Stimulated activated CD8-positive, alpha-beta memory T cell treated with anti-CD3 and anti-CD28 coated beads, Interleukin-15, amount 100 ng/mL, for 24 hours (primary cell): ENCODE measurements around the gene PTBP1.

Source experiments
- DNase-seq: peaks from one replicate; pipeline ENCODE4 v3.0.0-alpha.2; 2020; ENCODE audit warnings: low read depth

PTBP1 gene

DNA sequence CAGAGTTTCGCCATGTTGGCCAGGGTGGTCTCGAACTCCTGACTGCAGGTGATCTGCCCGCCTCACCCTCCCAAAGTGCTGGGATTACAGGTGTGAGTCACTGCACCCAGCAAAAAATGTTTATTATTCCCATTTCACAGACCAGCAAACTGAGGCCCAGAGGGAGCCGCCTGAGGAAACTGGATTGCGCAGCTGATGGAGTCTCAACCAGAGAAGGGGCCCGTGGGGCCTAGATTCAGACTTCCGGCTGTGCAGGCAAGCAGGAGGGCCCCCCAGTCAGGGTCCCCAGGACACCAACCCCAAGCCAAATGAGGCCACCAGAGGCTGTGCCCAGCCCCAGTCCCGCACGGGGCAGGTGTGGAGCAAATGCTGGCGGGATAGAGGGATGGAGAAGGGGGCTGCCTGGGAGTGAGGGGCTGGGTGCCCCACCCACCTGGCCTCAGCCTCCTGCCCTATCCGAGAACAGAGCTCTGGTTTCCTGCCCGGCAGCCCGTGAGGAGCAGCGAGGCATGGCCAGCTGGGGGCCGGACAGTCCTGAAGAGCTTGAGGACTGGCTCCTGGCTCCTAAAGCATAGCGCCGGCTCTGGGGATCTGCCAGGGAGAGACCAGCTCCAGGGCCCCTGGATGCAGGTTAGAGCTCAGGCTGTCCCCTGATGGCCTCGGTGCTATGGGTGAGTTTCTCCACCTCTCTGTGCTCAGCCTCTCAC, 24.4 kb upstream of the PTBP1 start:
- no peak for DNase-seq

DNA sequence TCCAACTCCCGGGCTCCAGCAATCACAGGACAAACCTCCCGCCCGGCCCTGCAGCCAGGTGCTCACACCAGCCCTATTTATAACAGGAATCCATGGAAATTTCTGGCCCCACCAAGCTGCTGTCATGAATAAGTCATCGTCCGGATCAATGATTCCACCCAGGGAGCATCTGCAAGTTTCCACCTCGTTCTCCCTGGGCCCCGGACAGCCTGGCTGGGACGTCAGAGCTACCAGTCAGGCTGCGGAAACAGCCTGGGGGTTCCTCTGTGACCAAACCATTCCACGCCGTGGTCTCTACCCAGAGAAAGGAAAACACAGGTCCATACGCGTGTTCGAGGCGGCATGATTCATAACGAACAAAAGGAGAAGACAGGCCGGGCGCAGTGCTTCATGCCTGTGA, 20.7 kb upstream of the PTBP1 start:
- DNase-seq: no peak

DNA sequence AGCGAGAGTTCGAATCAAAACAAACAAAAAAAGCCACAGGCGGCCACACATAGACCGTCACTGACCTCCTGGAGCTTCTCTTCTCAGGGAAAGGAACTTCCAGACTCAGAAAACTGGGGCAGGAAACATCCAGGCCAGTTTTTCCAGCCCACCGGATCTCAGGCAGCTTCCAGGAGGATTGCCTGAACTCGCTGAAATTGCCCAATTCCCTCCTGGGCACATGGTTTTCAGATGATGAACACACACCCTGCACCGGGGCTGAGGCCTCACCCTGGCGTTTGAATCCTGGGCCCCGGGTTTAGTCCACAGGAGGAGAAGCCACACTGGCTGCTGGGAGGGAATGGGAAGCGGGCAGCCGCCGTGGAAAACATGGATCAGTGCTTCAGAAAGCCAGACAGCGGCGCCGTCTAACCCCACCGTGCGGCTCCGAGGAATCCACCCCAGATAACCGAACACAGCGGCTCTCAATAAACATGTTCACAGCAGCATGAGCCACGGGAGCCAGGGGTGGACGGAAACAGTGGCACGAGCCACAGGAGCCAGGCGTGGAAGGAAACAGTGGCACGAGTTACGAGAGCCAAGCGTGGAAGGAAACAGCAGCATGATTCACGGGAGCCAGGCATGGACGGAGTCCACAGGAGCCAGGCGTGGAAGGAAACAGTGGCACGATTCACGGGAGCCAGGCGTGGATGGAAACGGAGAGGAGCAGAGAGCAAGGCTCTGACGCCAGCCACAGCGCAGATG, 18.2 kb upstream of the PTBP1 start:
- no peak for DNase-seq

DNA sequence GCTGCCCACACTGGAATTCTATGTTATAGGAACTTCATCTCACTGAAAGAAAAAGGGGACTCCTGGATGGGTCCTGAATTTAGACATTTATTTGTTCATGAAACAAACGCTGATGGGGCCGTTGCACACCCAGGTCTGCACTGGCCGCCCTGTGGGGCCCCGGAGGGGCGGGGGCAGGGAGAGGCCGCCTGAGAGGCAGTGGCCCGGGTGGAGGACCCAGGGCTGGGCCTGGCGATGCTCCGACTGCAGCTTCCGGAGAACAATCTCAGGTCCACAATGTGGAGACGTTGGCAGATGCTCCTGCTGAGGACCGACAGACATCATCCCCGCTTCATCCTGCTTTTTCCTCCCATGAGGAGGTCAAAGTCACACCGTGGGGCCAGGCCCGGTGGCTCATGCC, 16.3 kb upstream of the PTBP1 start:
- DNase-seq: no peak

DNA sequence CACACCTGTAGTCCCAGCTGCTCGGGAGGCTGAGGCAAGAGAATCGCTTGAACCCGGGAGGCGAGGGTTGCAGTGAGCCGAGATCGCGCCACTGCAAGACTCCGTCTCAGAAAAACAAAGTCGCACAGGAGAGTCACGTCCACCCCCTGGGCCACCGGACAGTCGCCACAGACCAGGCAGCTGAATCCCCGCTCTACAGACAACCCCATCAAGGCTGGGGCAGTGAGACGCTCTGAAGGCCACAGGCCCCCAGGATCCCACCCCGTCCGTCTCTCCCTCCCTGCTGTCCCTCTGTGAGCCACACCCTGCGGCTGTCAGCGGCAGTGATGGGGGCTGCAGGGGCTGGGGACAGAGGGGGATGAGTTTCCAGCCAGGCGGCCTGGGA, 15.5 kb upstream of the PTBP1 start:
- no peak for DNase-seq

DNA sequence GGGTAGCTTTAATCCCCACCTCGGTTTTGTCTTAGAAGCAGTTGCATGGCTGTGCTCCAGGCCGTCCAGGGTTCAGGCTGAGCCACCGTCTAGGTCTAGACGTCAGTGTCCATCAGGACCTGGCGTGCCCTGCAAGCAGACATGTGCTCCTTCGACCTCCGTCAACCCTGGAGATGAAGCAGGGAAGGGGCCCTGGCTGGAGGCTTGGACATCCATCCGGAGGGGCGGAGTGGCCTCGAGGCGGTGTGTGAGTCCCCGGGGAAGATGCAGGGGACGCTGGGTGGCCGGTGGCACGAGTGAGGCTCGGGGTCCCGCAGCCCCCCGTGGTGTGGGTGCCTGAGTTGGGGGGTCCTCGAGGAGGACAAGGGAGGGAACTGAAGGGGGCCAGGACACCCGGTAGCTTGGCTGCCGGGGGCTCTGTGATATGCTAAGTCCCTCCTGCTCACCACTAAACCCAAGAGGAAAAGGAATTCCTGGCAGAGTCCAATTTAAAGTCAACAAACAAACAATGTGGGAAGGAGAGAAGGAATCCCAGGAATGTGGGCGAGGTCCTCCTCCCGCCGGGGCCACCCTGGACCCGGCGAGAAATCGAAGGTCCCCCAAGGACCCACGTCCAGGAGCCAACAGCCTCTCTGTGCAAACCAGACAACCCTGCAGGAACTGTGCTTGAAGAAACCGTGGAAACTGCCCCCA, 14.9 kb upstream of the PTBP1 start:
- no peak for DNase-seq

DNA sequence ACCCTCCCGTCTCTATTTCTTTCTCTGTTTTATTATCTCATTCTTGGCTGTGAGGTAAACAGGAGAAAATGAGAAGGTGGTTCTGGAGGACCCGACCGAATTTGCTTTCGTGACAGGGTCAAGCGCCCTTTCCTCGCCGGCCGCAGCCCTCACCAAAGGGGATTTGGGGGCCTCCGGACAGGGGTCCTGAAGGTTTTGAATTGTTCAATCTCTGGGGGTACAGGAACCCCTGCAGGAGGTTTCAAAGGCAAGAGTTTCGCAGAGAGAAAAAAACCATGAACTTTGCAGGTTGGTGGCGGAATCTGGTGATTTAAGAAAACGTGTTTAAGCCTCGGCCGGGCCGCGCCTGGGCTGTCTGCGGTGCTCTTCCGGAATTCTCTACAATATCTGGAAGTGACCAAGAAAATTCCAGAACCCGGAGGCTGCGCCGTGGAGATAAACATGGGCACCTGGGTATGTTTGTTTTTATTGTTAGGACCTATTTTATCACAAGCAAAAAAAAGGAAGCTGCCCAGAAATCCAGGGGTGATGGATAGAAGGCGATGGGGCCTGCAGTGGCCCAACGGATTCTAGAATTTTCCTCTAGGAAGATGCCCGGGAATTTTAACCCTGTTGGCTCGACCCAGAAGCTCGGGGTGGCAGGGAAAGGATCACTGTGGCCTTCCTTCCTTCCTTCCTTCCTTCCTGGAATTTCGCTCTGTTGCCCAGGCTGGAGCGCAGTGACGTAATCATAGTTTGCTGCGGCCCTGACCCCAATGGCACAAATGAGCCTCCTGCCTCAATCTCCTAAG, 14.2 kb upstream of the PTBP1 start:
- DNase-seq: no peak

DNA sequence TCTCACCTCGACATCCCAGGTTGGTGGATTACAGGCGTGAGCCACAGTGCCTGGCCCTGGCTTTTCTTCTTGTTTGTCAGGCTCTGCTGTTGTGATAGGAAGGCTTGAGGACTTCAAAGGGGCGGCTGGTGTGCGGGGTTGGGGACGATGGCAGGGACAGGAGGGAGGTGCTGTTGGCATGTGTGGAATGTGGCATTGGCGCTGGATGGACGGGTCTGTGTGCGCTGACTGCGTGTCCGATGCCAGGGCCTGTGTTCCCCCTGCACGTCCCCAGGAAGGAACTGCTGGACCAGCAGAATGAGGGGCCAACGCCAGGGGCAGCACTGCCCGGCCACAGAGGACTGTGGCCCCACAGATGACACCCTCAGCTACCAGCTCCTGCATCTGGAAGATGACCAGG, 12.7 kb upstream of the PTBP1 start:
- DNase-seq: no peak

DNA sequence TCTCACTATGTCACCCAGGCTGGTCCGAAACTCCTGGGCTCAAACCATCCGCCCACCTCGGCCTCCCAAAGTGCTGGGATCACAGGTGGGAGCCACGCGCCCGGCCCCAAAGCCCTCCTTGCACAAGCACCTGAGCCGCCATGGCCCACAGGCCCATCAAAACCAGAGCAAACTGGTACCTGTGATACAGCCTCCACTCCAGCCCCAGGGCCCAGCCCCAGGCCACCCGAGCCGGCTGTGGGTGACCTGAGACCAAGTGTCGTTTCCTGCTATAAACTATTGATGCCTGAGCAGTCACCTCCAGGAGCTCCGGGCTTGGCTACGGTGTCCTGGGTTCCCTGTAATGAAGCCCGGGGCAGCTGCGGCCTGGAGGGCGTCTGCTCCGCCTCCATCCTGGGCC, 9.7 kb upstream of the PTBP1 start:
- DNase-seq: no peak

DNA sequence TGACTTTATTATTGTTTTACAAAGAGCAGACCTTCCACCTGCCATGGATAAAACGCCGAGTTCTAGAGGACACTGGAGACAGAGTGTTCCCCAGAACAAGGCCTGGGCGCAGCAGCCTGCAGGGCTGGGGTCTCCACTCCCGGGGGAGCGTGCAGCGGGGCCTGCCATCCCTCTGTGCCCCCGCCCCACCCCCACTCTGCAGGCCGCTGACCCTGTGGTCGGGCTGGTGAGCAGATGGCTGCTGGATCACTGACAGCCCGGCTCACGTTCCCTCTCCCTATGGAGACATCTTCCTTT, 8.6 kb upstream of the PTBP1 start:
- no peak for DNase-seq

DNA sequence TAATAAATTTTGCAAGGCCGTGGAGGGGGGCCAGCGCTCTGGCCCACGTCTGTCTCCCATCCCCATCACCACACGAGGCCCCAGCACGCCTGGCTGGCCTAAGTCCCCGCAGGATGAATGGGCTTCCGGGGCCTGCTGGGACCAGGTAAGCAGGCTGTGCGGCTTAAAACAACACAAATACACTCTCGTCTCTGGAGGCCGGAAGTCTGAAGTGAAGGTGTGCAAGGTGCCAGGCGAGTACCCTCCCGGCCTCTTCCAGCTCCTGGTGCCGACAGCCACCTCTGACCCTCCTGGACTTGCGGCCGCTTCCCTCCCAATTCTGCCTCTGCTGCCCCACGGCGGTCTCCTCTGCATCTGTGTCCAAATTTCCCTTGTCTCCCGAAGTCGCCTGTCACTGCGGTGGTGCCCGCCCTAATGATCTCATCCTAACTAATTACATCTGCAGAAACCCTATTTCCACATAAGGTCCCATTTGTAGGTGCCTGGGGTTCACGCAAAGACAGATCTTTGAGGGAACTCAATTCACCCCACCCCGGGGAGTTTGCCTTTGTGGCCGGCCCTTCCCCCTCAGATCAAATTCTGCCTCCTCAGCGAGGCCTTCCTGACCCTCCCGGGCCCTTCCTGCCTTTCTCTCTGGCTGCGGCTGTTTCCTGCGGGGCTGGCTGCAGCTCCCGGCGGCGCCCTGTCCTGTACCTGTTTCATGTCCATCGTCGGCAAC, 8.1 kb upstream of the PTBP1 start:
- DNase-seq: no peak

DNA sequence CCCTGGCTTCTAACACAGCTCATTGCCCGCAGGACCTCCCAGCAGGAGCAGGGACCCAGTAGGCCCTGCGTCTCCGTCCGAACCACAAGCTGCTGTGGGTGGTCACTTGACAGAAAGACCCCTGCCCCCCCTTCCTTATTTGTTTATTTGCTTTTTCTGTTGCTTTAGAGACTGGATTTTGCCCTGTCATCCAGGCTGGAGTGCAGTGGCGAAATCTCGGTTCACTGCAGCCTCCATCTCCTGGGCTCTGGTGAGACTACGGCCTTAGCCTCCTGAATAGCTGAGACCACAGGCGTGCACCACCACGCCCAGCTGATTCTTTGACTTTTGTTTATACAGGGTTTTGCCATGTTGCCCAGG, 7.6 kb upstream of the PTBP1 start:
- DNase-seq: no peak

DNA sequence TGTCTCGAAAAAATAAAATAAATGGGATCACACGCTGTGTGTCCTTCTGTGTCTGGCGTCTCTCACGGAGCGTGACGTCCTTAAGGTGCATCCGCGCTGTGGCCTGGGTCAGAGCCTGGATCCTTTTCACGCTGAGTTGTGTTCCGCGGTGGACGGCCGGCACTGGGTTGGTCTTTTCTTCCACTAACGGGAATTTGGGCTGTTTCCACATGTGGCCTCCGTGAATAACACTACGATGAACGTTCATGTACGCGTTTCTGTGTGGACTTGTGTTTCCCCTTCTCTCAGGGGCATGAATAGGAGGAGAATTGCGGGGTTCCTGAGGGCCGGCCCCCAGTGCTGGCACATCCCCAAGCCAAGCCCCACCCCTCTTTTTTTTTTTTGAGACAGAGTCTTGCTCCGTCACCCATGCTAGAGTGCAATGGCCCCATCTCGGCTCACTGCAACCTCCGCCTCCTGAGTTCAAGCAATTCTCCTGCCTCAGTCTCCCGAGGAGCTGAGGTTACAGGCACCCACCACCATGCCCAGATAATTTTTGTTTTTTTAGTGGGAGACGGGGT, 6.2 kb upstream of the PTBP1 start:
- no peak for DNase-seq

DNA sequence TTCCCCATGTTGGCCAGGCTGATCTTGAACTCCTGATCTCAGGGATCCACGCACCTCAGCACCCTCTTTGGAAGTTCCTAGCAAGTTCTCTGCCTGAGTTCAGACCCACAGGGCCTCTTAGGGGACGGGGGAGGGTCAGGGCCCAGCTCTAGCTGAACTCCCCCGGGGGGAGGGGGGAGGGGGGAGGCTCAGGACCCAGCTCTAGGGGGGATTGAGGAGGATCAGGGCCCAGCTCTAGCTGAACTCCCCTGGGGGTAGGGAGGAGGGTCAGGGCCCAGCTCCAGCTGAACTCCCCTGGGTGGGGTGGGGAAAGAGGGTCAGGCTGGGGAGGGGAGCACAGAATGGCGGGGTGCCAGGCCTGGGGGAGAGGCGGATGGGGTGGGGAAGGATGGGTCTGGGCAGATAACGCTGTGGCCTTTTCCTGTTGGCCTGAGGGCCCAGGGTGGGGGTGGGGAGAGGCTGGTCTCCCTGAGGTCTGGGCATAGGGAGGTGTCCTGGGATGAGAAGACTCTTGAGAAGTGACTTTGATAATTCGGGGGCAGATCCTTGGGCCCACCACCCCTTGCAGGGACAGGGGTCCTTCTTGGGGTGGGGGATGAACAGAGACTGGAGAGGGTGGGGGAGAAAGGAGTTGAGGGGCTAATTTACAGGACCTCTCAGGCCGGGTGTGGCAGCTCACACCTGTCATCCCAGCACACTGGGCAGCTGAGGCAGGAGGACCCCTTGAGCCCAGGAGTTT, 5.5 kb upstream of the PTBP1 start:
- no peak for DNase-seq

DNA sequence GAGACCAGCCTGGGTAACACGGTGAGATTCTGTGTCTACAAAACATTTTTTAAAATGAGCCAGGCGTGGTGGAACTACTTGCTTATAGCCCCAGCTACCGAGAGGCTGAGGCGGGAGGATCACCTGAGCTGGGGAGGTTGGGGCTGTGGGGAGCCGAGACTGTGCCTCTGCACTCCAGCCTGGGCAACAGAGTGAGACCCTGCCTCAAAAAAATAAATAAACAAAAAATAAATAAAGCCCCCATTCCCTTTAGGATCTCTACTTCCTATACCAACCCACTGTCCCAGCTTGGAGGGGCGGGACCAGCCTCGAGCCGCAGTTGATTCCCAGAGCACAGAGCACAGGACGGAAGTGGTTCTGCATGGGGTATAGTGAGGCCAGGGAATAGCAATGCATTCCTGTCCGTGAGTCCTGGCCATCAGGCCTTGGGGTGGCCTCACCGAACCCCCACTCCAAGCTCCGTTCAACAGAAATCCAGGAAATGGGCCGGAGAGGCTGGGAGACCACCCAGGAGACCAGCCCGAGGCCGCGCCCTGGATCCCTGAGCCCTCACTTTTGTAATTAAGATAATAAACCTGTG, 4.9 kb upstream of the PTBP1 start:
- DNase-seq: no peak

DNA sequence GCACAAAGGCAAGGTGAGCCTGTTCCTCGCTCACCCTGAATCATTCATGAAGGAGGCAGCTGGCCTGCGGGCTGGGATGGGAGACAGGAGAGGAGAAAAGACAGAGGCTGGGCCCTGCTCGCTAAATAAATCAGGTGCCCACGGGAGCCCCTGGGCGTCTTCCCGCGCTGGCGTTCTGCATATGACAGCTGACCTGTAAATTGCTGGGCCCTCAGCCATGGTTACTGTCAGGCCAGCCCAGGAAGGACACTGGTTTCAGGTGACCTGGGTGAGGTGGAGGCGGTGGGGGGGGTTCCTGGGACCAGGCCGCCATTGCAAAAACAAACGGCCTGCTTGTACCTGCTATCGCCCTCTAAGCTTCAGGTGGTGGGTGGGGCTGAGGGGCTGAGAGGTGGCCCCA, 3.4 kb upstream of the PTBP1 start:
- no peak for DNase-seq

DNA sequence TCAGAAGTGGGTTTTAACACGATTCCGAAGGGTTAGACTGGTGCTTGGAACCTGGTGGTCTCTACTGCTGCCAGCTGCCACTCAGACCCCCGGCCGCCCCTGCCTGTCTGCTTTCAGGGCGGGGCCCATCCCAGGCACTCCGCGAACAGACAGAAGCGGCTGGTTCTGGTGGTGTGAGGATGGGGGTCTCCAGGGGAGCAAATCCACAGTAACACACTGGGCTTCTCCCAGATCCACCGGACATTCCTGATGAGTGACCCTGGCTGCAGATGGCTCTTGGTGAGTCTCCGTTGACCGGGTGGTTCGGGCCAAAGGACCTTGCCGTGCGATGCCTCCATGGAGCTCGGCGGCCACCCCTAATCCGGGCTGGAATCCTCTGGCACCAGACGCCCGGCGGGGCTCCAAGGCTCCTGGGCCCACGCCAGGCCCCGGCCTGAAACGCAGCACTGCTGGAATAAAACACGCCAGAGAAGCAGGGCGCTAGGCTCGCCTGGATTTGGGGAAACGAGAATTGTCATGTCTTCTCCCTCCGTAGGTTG, 2.1 kb upstream of the PTBP1 start:
- no peak for DNase-seq

DNA sequence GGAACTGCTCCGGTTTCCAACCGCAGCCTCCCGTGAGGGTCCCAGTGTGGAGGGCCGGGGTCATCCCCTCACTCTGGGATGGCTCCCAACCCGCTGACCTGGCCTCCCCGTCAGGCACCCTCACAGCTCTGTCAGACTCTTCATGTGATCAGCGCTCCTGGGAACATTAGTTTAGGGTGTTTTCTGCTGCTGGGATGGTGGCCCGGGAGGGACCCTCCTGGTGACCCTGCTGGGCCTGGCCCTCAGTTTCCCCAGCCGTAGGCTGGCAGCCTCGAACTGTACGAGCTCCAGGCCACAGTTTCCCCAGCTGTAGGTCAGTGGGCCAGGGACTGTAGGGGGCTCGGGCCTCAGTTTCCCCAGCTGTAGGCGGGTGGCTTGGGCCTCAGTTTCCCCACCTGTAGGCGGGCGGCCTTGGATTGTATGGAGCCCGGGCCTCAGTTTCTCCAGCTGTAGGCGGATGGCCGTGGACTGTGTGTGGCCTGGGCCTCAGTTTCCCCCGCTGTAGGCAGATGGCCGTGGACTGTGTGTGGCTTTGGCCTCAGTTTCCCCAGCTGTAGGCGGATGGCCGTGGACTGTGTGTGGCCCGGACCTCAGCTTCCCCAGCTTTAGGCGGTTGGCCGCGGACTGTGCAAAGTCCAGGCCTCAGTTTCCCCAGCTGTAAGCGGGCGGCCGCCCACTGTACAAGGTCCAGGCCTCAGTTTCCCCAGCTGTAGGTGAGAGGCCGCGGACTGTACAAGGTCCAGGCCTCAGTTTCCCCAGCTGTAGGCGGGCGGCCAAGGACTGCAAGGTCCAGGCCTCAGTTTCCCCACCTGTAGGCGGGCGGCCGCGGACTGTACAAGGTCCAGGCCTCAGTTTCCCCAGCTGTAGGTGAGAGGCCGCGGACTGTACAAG, 1.3 kb upstream of the PTBP1 start:
- no peak for DNase-seq
